GM19395 (cell line): ENCODE measurements around the gene FXYD3.
"Not testable (repeated sequence)": the region's sequence is repeated elsewhere in the genome, so short reads cannot be mapped to it uniquely, and the experiment has no call there.

Experiments used
- ATAC-seq: cut with Tn5 transposase; IDR thresholded peaks from one replicate; pipeline ENCODE4 v1.9.1; 2021; ENCODE audit warnings: mild to moderate bottlenecking, moderate library complexity; ENCODE audit not compliant: unreplicated experiment

Gene FXYD3

GRCh38 chr19:35085947-35086346, 29.7 kb upstream of the FXYD3 start:
- ATAC-seq, result no peak

GRCh38 chr19:35086455-35086854, 29.2 kb upstream of the FXYD3 start:
- ATAC-seq, result no peak

DNA sequence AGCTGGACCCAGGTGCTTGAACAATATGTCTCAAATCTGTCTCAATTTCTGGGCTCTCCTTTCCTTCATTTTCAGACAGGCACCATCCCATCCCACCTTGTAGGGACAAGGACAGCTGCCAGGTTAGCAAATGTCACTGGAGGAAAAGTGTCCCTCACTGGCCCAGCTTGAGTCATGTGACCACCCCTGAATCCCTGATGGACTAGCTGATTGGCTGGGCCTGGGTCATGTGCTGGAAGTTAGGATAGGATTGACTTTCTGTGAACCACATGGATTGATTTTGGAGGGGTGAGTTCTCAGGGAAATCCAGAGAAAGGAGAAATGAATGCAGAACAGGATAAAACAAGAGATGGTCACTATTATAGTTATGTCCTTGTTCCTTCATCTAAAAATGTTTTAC, 28.2 kb upstream of the FXYD3 start:
- ATAC-seq, result no peak

DNA sequence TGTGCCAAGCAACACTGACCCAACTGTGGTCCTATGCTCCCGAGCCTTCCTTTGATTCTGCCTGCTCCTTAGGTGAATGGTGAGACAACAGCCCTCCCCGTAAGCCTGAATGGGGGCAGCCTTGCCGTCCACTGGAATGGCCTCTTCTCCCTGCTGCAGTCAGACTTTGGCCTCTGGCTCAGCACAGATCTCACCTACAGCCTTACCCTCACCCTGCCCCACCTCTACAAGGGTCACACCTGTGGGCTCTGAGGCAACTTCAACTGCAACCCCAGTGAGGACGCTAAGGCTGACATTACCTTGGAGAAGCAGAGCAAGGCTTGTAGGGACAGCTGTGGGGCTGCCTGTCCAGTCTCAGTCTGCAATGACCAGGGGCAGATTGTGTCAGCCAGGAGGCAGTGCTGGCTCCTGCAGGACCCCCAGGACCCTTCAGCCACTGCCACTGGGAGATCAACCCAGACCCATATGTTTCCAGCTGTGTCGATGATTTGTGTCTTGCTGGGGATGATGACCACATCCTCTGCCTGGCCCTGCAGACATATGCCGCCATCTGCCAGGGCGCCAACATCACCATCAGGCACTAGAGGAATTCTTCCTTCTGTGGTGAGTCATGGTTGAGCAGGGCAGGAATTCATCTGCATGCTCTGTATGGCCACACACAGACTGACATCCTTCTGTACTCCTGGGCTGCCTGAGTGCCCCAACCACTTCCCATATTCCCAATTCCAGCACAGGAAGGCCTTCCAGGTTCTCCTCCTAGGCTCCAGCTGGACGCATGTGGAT, 27.3 kb upstream of the FXYD3 start:
- ATAC-seq, result no peak

- ATAC-seq, result no peak
Observed at GRCh38 chr19:35089554-35089953, 26.1 kb upstream of the FXYD3 start.

- ATAC-seq, result no peak
Observed at GRCh38 chr19:35090160-35090505, 25.5 kb upstream of the FXYD3 start.

- ATAC-seq, result no peak
Observed at GRCh38 chr19:35090506-35091214, 25.0 kb upstream of the FXYD3 start.

DNA sequence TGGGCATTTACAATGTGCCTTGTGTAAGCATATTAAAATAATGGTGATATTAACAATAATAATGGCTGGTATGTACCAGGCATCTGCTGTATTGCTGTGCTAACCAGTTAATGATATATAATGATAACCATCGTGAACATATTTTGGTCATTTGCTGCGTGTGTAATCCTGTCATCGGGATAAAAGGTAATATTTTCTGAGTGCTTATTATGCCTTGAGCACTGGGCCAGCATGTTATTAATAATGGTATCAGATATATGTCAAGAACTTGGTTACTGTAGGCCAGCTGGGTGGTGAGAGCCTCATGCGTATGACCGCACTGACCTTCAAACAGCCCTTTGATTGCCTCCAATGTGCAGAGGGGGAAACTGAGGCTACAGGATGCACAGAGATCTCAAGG, 22.2 kb upstream of the FXYD3 start:
- ATAC-seq, result no peak

DNA sequence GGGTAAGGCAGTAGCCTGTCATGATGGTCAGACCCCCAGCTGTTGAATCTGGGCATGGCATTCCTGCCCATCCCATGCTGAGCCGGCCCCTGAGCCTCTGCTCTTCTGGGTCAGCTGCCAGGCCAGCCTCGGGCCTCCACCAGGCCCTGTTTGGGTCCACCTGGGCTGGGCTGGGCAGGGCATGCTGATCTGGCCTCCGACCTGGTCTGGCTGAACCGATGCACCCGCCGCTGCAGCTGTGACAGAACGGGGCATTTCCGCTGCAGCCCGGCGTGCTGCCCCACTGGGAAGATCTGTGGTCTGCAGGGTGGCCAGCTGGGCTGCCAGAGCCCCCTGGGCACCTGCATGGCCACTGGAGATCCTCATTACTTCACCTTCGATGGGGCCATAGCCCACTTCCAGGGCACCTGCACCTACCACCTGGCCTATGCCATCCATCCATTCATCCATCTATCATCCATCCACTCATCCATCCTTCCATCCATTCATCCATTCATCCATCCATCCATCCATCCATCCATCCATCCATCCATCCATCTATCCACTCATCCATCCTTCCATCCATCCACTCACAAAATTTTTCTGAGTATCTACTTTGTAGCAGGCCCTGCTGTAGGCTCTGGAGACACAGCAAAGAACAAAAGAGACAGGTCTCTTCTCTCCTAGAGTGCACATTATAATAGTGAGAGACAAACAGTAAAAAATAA, 21.5 kb upstream of the FXYD3 start:
- ATAC-seq, result no peak

- ATAC-seq, result no peak
Observed at GRCh38 chr19:35094656-35095055, 21.0 kb upstream of the FXYD3 start.

- ATAC-seq, result no peak
Observed at GRCh38 chr19:35095667-35096368, 19.8 kb upstream of the FXYD3 start.

DNA sequence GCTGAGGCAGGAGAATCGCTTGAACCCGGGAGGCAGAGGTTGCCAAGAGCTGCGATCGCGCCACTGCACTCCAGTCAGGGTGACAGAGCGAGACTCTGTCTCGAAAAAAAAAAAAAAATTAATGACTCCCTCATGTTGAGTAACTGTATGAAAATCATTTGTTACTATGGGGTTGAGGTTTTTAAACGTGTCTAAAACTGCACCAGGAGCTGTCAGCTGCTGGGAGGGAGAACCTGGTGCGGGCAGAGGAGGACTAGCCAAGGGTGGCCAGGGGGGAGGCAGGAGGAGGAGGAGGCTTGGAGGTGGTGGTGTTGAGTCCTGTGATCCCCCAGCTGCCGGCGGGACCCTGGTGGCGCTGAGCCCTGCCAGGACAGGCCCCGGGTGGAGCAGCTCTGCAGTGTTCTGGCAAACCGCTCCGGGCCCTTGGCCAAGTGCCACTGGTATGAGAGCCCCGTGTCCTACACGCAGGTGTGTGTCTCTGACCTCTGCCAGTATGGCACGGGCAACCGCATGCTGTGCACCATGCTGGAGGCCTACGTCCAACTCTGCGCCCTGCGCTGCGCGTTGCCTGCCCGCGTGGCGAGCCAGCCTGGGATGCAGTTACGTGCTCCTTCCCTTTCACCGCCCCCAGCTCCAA, 17.1 kb upstream of the FXYD3 start:
- ATAC-seq, result no peak

DNA sequence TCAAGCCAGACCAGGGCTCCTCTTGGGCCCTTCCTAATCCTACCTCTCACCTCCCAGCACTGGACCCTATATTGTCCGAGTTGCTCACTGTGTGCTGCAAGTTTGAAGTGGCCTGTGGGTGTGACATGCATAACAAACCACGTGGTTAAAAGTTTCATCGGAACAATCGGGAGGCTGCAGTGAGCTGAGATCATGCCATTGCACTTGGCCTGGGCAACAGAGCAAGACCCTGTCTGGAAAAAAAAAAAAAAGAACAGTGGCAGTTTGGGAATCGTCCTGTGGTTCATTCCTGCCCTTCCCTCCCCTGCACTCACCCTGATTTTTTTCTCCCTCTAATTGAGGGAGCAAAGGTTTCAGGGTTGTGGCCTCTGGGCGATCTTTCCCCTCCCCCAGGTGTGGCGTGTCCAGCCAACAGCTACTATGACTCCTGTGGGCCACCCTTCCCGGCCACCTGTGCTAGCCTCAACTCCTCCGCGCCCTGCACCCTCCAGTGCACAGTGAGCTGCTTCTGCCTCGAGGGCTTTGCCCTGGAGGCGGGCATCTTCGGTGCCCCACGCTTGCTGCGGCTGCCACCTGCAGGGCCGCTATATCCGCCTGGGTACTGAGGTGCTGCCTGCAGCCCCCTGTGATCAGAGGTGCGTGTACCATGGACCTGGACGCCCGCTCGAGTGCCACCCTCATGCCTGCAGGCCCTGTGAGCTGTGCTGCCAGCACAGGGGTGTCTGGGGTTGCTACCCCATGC, 16.3 kb upstream of the FXYD3 start:
- no peak for ATAC-seq

DNA sequence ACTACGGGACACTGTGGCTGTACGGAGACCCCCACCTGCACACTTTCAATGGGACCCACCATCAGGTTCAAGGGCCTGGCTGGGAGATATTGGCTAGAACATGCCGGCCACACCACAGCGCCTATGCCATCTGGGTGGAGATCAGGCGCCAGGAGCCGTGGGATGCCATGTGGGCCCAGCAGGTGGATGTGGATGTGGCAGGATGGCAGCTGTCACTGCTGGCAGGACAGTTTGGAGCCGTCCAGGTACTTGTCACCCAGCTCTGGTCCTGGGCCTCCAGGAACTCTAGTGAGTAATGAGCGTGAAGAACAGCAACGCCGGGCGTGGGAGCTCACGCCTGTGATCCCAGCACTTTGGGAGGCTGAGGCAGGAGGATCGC, 15.7 kb upstream of the FXYD3 start:
- no peak for ATAC-seq

- ATAC-seq, result no peak
Observed at GRCh38 chr19:35100588-35101533, 14.8 kb upstream of the FXYD3 start.

GRCh38 chr19:35101949-35102348, 13.7 kb upstream of the FXYD3 start:
- ATAC-seq, result not testable (repeated sequence)

- ATAC-seq, result not testable (repeated sequence)
Observed at GRCh38 chr19:35103614-35104013, 12.0 kb upstream of the FXYD3 start.

DNA sequence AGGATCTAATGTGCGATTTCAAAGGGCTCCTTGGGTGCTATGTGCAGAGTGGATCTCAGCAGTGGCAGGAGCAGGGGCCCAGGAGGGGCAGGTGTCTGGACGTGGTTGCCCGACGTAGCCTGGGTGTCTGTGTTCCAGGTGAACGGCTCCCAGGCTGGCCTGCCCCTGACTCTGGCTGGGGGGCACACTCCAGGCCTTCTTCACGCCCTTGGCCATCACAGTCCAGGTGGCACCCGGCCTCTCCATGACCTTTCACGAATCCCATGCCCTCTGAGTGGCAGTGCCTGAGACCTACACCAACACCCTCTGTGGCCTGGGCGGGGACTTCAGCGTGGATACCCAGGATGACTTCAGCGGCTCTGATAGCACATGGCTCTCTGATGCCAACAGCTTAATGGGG, 11.3 kb upstream of the FXYD3 start:
- ATAC-seq, result no peak

DNA sequence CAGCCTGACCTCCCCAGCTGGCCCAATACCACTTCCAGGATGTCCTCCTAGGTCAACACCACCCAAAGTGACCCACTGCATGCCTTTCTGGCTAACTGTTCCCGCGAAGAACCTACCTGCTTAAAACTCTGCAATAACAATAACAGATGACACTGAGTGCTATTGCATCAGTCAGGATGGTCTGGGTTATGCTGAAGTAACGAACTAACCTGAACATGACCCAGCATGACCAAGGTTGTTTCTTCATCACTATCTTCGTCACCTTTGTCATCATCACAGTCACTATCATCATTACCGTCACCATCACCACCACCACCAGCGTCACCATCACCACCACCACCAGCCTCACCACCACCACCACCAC, 10.6 kb upstream of the FXYD3 start:
- ATAC-seq, result no peak
